Neural progenitor cell (in vitro differentiated cells): ENCODE measurements around the gene ATP1A1. TPM values are rescaled to one million over a fixed set of nuclear protein-coding genes. Genes with fewer than 3 reads are reported as not detected.

Source experiments
- DNase-seq: peaks from one replicate; pipeline ENCODE4 v3.0.0-alpha.2; 2016; ENCODE audit warnings: low spot score
- H2AFZ ChIP-seq: fragments of 200-600 bp; sonication (generic); replicated peaks from 2 replicates; pipeline ENCODE4 v1.6.1; 2016; ENCODE audit warnings: antibody characterized with exemption
- H3F3A ChIP-seq: fragments of 200-600 bp; sonication (generic); 2 replicates; pipeline ENCODE4 v1.6.1; 2016; ENCODE audit warnings: antibody characterized with exemption, low read depth
- H3K27ac ChIP-seq: fragments of 200-600 bp; sonication (generic); 2 replicates; pipeline ENCODE4 v1.5.1; 2016; ENCODE audit warnings: mild to moderate bottlenecking
- H3K27me3 ChIP-seq: fragments of 200-600 bp; sonication (generic); 2 replicates; pipeline ENCODE4 v1.6.1; 2016; ENCODE audit warnings: mild to moderate bottlenecking, moderate library complexity
- H3K36me3 ChIP-seq: fragments of 200-600 bp; sonication (generic); 2 replicates; pipeline ENCODE4 v1.5.1; 2016
- H3K4me1 ChIP-seq: fragments of 200-600 bp; sonication (generic); 2 replicates; pipeline ENCODE4 v1.6.1; 2016; ENCODE audit warnings: mixed run types
- H3K4me2 ChIP-seq: fragments of 200-600 bp; sonication (generic); 2 replicates; pipeline ENCODE4 v1.6.1; 2016
- H3K4me3 ChIP-seq: fragments of 200-600 bp; sonication (generic); 2 replicates; pipeline ENCODE4 v1.5.1; 2016
- H3K79me2 ChIP-seq: fragments of 200-600 bp; sonication (generic); 2 replicates; pipeline ENCODE4 v1.6.1; 2016; ENCODE audit warnings: low read depth
- H3K9ac ChIP-seq: fragments of 200-600 bp; sonication (generic); 2 replicates; pipeline ENCODE4 v1.6.1; 2016
- H3K9me3 ChIP-seq: fragments of 200-600 bp; sonication (generic); 2 replicates; pipeline ENCODE4 v1.5.1; 2016; ENCODE audit warnings: low read depth
- H4K20me1 ChIP-seq: fragments of 200-600 bp; sonication (generic); 2 replicates; pipeline ENCODE4 v1.6.1; 2016; ENCODE audit warnings: low read depth
- H3K27ac Mint-ChIP-seq: 3 replicates; pipeline ENCODE4 v1.8.0; 2021; ENCODE audit warnings: mixed read lengths
- H3K27me3 Mint-ChIP-seq: 2 replicates; pipeline ENCODE4 v1.8.0; 2022; ENCODE audit warnings: low read depth, mild to moderate bottlenecking, inconsistent platforms, moderate library complexity, mixed read lengths; ENCODE audit not compliant: insufficient read depth
- H3K36me3 Mint-ChIP-seq: 3 replicates; pipeline ENCODE4 v1.8.0; 2021; ENCODE audit warnings: mixed read lengths
- H3K4me1 Mint-ChIP-seq: 3 replicates; pipeline ENCODE4 v1.8.0; 2021; ENCODE audit warnings: mixed read lengths
- H3K4me3 Mint-ChIP-seq: 3 replicates; pipeline ENCODE4 v1.8.0; 2021; ENCODE audit warnings: mild to moderate bottlenecking, moderate library complexity, mixed read lengths
- H3K9me3 Mint-ChIP-seq: 3 replicates; pipeline ENCODE4 v1.8.0; 2020; ENCODE audit warnings: mixed read lengths
- EZH2 ChIP-seq: fragments of 200-600 bp; sonication (generic); IDR thresholded peaks from 2 replicates; pipeline ENCODE4 v1.6.1; 2017; ENCODE audit warnings: antibody characterized with exemption, mild to moderate bottlenecking, moderate library complexity
- EZH2phosphoT487 ChIP-seq: fragments of 200-600 bp; sonication (generic); IDR thresholded peaks from 2 replicates; pipeline ENCODE4 v1.6.1; 2017; ENCODE audit warnings: antibody characterized with exemption
- total RNA-seq: library from RNA; depleted of rRNA; stranded (reverse); fragments of >200 nt; gene quantifications from 2 replicates; pipeline ENCODE4 v1.2.3, GENCODE V29; 2015; ENCODE audit warnings: low replicate concordance
- TF ChIP-seq, protein P1 (sequence below): fragments of 200-600 bp; sonication (generic); IDR thresholded peaks from 2 replicates; pipeline ENCODE4 v1.5.1; 2017; ENCODE audit warnings: antibody characterized with exemption, mild to moderate bottlenecking

Gene ATP1A1
- 61.5 and 92.5 TPM in 2 replicates for total RNA-seq

- H3K4me3 Mint-ChIP-seq: peak within 1 kb of the TSS; percentile 94
- TF ChIP-seq, protein P1, sequence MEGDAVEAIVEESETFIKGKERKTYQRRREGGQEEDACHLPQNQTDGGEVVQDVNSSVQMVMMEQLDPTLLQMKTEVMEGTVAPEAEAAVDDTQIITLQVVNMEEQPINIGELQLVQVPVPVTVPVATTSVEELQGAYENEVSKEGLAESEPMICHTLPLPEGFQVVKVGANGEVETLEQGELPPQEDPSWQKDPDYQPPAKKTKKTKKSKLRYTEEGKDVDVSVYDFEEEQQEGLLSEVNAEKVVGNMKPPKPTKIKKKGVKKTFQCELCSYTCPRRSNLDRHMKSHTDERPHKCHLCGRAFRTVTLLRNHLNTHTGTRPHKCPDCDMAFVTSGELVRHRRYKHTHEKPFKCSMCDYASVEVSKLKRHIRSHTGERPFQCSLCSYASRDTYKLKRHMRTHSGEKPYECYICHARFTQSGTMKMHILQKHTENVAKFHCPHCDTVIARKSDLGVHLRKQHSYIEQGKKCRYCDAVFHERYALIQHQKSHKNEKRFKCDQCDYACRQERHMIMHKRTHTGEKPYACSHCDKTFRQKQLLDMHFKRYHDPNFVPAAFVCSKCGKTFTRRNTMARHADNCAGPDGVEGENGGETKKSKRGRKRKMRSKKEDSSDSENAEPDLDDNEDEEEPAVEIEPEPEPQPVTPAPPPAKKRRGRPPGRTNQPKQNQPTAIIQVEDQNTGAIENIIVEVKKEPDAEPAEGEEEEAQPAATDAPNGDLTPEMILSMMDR: peak; percentile 8
- TF ChIP-seq EZH2phosphoT487 (no peak), EZH2 (no peak)
- H2AFZ ChIP-seq: peak within 1 kb of the TSS; percentile 96
Measured at GRCh38 chr1:116372651-116373430, at the start of gene ATP1A1. TSS of gene ATP1A1 (plus strand) at chr1:116373244. CDS start at chr1:116373512, 268 bp downstream.

GRCh38 chr1:116323491-116323890 is 49.6 kb upstream of the ATP1A1 start:
- Histone ChIP-seq H2AFZ (no peak overlapping the region), H4K20me1 (no peaks in the 10 kb centered on the region), H3K4me2 (no peak overlapping the region), H3K4me3 (no peak overlapping the region), H3F3A (no peaks in the 10 kb centered on the region), H3K9ac (no peak overlapping the region), H3K4me1 (no peaks in the 10 kb centered on the region), H3K27me3 (no peaks in the 10 kb centered on the region), H3K27ac (no peak overlapping the region), H3K9me3 (no peaks in the 10 kb centered on the region), H3K36me3 (no peaks in the 10 kb centered on the region), H3K79me2 (no peaks in the 10 kb centered on the region)
- no peaks in the 10 kb centered on the region for H3K9me3 Mint-ChIP-seq
- no peak for TF ChIP-seq EZH2phosphoT487
- TF ChIP-seq, protein P1: no peak
- H3K27ac Mint-ChIP-seq: no peak overlapping the region
- no peak for DNase-seq
- H3K4me3 Mint-ChIP-seq: no peak overlapping the region
- no peaks in the 10 kb centered on the region for H3K4me1 Mint-ChIP-seq
- no peaks in the 10 kb centered on the region for H3K27me3 Mint-ChIP-seq
- no peaks in the 10 kb centered on the region for H3K36me3 Mint-ChIP-seq

More at GRCh38 chr1:116372651-116373430, at the start of gene ATP1A1:
- peaks cover 35% of the 10 kb centered on the region for H3K4me1 ChIP-seq
- peak within 1 kb of the TSS; percentile 95 for H3K27ac ChIP-seq
- peak within 1 kb of the TSS; percentile 96 for H3K4me2 ChIP-seq
- Mint-ChIP-seq H3K36me3 (no peaks in the 10 kb centered on the region), H3K9me3 (no peaks in the 10 kb centered on the region), H3K27ac (peak within 1 kb of the TSS; percentile 67), H3K27me3 (peaks cover 9% of the 10 kb centered on the region), H3K4me1 (peaks cover 36% of the 10 kb centered on the region)
- no peaks in the 10 kb centered on the region for H3K36me3 ChIP-seq
- H3K27me3 ChIP-seq: peaks cover 19% of the 10 kb centered on the region
- H3K9me3 ChIP-seq: no peaks in the 10 kb centered on the region
- peaks cover 40% of the 10 kb centered on the region for H4K20me1 ChIP-seq
- peaks cover 41% of the 10 kb centered on the region for H3K79me2 ChIP-seq
- H3K9ac ChIP-seq: peak within 1 kb of the TSS; percentile 54
- DNase-seq: peak; percentile 97
- H3F3A ChIP-seq: peaks cover 21% of the 10 kb centered on the region
- H3K4me3 ChIP-seq: peak within 1 kb of the TSS; percentile 81

- no peak for DNase-seq
- Histone ChIP-seq H3F3A (no peaks in the 10 kb centered on the region), H3K9me3 (no peaks in the 10 kb centered on the region), H3K27me3 (no peaks in the 10 kb centered on the region), H3K36me3 (no peaks in the 10 kb centered on the region), H3K4me2 (no peak overlapping the region), H3K9ac (no peak overlapping the region), H2AFZ (peak overlapping the region; percentile 9), H3K27ac (no peak overlapping the region), H3K79me2 (no peaks in the 10 kb centered on the region), H4K20me1 (no peaks in the 10 kb centered on the region), H3K4me1 (no peaks in the 10 kb centered on the region), H3K4me3 (no peak overlapping the region)
- Mint-ChIP-seq H3K27me3 (peaks cover 2% of the 10 kb centered on the region), H3K27ac (no peak overlapping the region), H3K9me3 (no peaks in the 10 kb centered on the region), H3K36me3 (no peaks in the 10 kb centered on the region), H3K4me1 (no peaks in the 10 kb centered on the region), H3K4me3 (no peak overlapping the region)
- TF ChIP-seq, protein P1: no peak
Measured at GRCh38 chr1:116324411-116324810, 48.6 kb upstream of the ATP1A1 start.
